Mononuclear cell (primary cell): Measurements from ENCODE around the gene DNPH1. TPM values are rescaled to one million over a fixed set of nuclear protein-coding genes. Genes with fewer than 3 reads are reported as not detected.

Experiments
- H3K27me3 ChIP-seq: 2 replicates; pipeline ENCODE4 v1.6.0; 2011; ENCODE audit warnings: low read length, control low read depth; ENCODE audit not compliant: insufficient read depth
- H3K4me1 ChIP-seq: 2 replicates; pipeline ENCODE4 v1.5.1; 2011; ENCODE audit warnings: mild to moderate bottlenecking, low read length, control low read depth; ENCODE audit not compliant: insufficient read depth
- H3K4me3 ChIP-seq: 2 replicates; pipeline ENCODE4 v1.5.1; 2011; ENCODE audit warnings: mild to moderate bottlenecking, low read length, moderate library complexity
- H3K9me3 ChIP-seq: 2 replicates; pipeline ENCODE4 v1.5.1; 2011; ENCODE audit warnings: low read depth, mild to moderate bottlenecking, control low read depth, low read length
- total RNA-seq: library from RNA; depleted of rRNA; stranded (reverse); fragments of >200 nt; gene quantifications from one replicate; pipeline ENCODE4 v1.2.3, GENCODE V29; 2012

The DNPH1 gene
- 14.7 TPM for total RNA-seq

- Histone ChIP-seq H3K4me1 (peaks cover 39% of the 10 kb centered on the region), H3K9me3 (no peaks in the 10 kb centered on the region), H3K4me3 (peak within 1 kb of the TSS; percentile 53), H3K27me3 (peaks cover 4% of the 10 kb centered on the region)
Measured at GRCh38 chr6:43228951-43229802, at the start of gene DNPH1. Gene DNPH1, minus strand, starts transcription at chr6:43229481. Its CDS starts 25 bp downstream, at chr6:43229456.

- Histone ChIP-seq H3K9me3 (no peaks in the 10 kb centered on the region), H3K4me1 (peaks cover 14% of the 10 kb centered on the region), H3K27me3 (peaks cover 30% of the 10 kb centered on the region), H3K4me3 (no peak overlapping the region)
Measured at GRCh38 chr6:43278524-43279078, 49.3 kb upstream of the DNPH1 start.

DNA sequence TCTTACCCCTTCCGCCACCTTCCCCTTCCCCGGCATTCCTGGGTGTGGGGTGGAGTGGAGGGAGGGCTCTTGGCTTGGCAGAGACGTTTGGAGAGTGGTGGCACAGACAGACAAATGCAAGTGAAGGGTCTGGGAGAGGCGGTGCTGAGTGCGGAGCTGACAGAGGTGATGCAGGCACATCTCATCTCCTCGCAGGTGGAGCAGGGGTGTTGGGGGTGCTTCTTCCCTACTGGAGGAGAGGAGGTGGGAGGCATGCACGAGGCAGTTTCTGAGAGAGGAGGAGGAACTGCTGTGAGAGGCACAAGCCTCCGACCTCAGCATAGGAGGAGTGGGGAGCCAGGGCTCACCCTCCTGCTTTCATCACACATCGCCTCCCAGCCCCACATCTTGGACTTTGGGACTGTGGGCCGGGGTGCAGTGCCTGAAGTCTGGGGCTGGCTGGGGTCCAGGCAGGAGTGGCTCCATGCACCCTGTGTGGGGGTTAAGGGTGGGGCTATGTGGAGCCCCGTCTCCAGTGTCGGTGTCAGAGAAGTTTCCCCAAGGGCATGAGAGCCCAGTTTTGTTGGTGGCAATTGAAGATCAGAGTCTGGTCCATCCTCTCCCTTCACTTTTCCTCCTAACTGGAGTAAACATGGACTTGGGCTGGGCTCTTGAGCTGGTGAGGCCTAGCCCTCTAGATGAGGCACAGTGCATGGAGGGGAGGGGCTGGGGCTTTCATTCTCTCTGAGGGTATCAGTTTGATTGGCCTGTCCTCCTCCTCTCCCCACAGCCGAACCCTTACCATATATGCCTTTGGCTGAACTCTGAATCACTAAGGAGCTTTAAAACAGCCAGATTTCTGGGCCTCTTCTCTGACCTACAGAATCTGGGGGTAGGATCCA, 48.6 kb upstream of the DNPH1 start:
- Histone ChIP-seq H3K9me3 (no peaks in the 10 kb centered on the region), H3K4me1 (peaks cover 14% of the 10 kb centered on the region), H3K27me3 (peaks cover 35% of the 10 kb centered on the region), H3K4me3 (no peak overlapping the region)

GRCh38 chr6:43277306-43277642, 48.0 kb upstream of the DNPH1 start:
- peaks cover 35% of the 10 kb centered on the region for H3K27me3 ChIP-seq
- H3K4me1 ChIP-seq = peaks cover 14% of the 10 kb centered on the region
- H3K4me3 ChIP-seq = no peak overlapping the region
- no peaks in the 10 kb centered on the region for H3K9me3 ChIP-seq

- H3K4me1 ChIP-seq = peaks cover 14% of the 10 kb centered on the region
- no peaks in the 10 kb centered on the region for H3K9me3 ChIP-seq
- no peak overlapping the region for H3K4me3 ChIP-seq
- H3K27me3 ChIP-seq = peaks cover 35% of the 10 kb centered on the region
Measured at GRCh38 chr6:43276577-43277305, 47.5 kb upstream of the DNPH1 start.

DNA sequence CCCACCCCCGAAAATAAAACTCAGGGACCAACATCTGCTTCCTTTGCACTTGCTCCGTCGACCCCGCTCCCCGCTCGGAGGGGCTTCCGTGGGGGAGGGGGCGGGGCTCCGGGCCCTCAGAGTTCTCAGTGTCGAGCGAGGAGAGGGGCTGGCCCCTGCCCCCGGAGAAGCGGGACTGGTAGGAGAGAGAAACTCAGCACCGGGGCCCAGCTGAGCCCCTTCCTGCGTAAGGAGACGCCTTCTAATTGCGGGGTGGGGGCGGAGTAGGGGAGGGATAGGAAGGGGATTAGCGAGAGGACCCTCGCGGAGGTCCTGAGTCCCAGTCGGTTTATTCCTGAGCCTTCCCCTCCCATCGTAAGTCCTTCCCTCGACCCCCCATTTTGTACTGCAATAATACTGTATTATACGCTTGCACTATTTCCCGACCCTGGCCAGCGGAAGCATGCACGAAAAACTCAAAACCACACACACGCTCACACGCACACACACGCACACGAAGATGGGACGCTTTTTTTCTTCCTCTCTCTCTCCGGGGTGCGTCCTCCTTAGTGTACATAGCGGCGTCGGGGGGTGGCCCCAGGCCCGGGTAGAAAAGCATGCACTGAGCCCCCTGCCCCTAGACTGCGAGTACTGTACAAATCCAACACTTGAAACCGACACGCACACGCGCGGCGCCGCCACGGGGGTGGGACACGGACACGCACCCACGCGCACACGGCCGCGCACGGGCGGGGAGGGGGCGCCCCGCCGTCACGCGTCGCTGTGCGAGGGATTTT, 46.7 kb upstream of the DNPH1 start:
- H3K4me1 ChIP-seq = peaks cover 19% of the 10 kb centered on the region
- no peaks in the 10 kb centered on the region for H3K9me3 ChIP-seq
- peak overlapping the region; percentile 12 for H3K4me3 ChIP-seq
- peaks cover 35% of the 10 kb centered on the region for H3K27me3 ChIP-seq

DNA sequence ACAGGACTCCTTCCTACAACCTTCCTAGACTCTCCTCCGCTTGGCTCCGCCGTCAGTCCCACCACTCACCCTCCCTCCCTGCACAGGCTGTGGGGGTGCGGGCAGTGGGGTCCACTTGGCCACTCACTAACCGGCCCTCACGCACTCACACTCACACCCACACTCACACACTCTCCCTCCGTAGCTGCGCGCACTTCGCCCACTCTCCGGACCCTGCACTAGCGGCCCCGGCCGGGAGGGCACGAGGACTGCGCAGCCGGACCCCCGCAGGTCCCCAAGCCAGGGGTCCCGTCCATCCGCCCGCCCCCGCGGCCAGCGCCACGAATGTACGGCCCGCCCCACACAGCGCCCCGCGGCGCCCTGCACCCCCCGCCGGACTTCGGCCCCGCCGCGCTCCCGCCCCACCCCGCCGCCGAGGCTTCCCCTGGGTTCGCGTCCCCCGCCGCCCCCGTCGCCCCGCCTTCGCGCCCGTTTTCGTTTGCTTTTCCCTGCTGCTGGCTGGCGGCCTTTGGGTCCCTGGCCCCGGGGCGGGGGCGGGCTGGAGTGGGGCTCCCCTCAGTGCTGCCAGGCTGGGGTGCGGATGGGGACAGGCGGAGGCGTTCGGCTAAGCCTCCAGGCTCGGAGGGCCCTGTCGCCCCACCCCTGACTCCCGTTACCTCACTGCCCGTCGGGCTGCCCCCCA, 45.8 kb upstream of the DNPH1 start:
- Histone ChIP-seq H3K27me3 (peaks cover 35% of the 10 kb centered on the region), H3K4me1 (peaks cover 21% of the 10 kb centered on the region), H3K4me3 (no peak overlapping the region), H3K9me3 (no peaks in the 10 kb centered on the region)

DNA sequence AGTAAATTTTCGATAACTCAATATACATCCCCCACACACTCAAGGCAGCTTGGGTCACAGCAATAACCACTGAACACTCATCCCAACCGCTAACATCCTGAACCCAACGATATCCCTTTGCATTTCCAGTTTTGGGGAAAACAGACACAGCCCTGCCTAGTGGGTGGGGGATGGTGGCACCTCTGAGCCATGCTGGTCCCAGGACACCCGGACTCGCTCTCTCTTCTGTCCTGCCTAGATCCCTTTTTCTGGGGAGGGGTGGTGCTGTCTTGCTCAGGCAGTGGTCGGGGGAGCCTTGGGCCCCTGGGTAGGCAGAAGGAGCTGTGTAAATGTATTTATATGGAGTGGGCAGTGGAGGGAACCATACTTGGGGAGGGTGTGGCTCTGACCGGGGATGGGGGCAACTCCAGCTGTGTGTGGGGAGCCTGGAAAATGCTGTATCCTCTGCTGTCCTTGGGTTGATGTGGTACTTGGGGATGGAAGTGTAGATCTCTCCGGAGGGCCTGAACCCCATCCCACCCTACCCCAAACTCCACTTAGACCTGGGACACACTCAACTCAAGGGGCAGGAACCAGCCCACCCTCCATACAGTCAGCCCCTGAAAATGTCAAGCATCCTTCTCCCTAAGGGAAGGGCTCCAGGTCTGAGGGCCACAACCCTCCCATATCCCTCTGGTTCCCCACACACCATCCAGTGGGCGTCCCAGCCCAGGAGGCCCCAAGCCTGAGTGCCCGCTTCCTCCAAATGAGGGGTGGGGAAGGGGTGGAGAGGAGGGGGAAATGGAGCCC, 45.0 kb upstream of the DNPH1 start:
- Histone ChIP-seq H3K9me3 (no peaks in the 10 kb centered on the region), H3K27me3 (peaks cover 35% of the 10 kb centered on the region), H3K4me3 (no peak overlapping the region), H3K4me1 (peaks cover 25% of the 10 kb centered on the region)

DNA sequence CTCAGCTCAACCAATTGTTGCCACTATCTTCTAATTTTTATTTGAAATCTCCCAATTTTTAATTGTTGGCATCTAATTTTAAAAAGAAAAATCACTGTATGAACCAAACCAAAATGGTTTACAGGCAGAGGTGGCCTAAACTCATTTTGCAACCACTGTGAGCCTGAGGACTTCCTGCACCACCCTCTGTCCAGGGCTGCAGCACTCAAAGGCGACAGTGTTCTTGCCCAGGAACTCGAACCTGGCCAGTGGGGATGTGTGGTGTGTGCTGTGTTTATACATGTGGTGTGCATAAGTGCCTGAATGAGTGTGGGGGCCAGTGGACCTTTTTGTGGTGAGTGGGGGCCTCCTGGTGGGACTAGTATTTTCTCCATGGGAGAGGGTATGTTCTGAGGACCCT, 44.4 kb upstream of the DNPH1 start:
- Histone ChIP-seq H3K27me3 (peaks cover 40% of the 10 kb centered on the region), H3K4me1 (peaks cover 31% of the 10 kb centered on the region), H3K4me3 (no peak overlapping the region), H3K9me3 (no peaks in the 10 kb centered on the region)

DNA sequence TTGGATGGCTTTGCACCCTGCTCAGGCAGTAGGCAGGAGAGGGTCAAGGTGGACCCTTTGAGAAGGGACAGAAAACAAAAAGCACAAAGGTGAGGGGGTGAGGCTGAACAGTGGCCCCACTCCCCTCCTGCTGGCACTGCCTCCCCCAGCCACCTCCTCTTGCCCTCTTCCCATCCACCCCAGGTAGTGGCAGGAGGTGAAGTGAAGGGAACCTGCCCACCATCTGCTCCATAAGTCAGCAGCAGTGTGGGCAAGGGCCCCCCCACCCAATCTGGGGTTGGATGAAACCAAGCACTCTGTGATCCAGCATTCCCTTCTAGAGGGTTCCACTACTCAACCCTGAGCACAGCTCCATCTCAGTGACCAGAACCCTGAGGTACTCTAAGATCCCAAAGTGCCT, 42.7 kb upstream of the DNPH1 start:
- H3K9me3 ChIP-seq = no peaks in the 10 kb centered on the region
- peaks cover 31% of the 10 kb centered on the region for H3K4me1 ChIP-seq
- no peak overlapping the region for H3K4me3 ChIP-seq
- H3K27me3 ChIP-seq = peaks cover 37% of the 10 kb centered on the region

- Histone ChIP-seq H3K4me1 (peaks cover 25% of the 10 kb centered on the region), H3K27me3 (peaks cover 30% of the 10 kb centered on the region), H3K4me3 (no peak overlapping the region), H3K9me3 (no peaks in the 10 kb centered on the region)
Measured at GRCh38 chr6:43271103-43271815, 42.0 kb upstream of the DNPH1 start.

GRCh38 chr6:43269273-43270007, 40.2 kb upstream of the DNPH1 start:
- Histone ChIP-seq H3K4me3 (peak overlapping the region; percentile 24), H3K9me3 (no peaks in the 10 kb centered on the region), H3K27me3 (peaks cover 19% of the 10 kb centered on the region), H3K4me1 (peaks cover 17% of the 10 kb centered on the region)
